GM23338 (cell line): Measurements from ENCODE around the gene RYR2. TPM values are rescaled to one million over a fixed set of nuclear protein-coding genes. Genes with fewer than 3 reads are reported as not detected.

Source experiments
- ATAC-seq: fragments of 200-7000 bp; cut with Tn5 transposase; 3 replicates; pipeline ENCODE4 v1.9.1; 2020
- DNase-seq: peaks from one replicate; pipeline ENCODE4 v3.0.0-alpha.2; 2015; ENCODE audit warnings: low spot score
- H2AFZ ChIP-seq: fragments of 200-600 bp; sonication (generic); 2 replicates; pipeline ENCODE4 v1.8.0; 2016; ENCODE audit warnings: antibody characterized with exemption, mild to moderate bottlenecking, moderate library complexity
- H3F3A ChIP-seq: fragments of 200-600 bp; sonication (generic); replicated peaks from 2 replicates; pipeline ENCODE4 v1.8.0; 2017; ENCODE audit warnings: antibody characterized with exemption, mixed run types, low read depth
- H3K27ac ChIP-seq: fragments of 200-600 bp; sonication (generic); 2 replicates; pipeline ENCODE4 v1.6.1; 2016; ENCODE audit warnings: low read depth
- H3K27me3 ChIP-seq: fragments of 200-600 bp; sonication (generic); 2 replicates; pipeline ENCODE4 v1.8.0; 2016; ENCODE audit warnings: mild to moderate bottlenecking, mixed run types, moderate library complexity; ENCODE audit not compliant: insufficient read depth
- H3K36me3 ChIP-seq: fragments of 200-600 bp; sonication (generic); 2 replicates; pipeline ENCODE4 v1.8.0; 2016; ENCODE audit warnings: mild to moderate bottlenecking; ENCODE audit not compliant: insufficient read depth
- H3K4me1 ChIP-seq: fragments of 200-600 bp; sonication (generic); 2 replicates; pipeline ENCODE4 v1.8.0; 2016; ENCODE audit warnings: mild to moderate bottlenecking, moderate library complexity; ENCODE audit not compliant: insufficient read depth
- H3K4me2 ChIP-seq: fragments of 200-600 bp; sonication (generic); 2 replicates; pipeline ENCODE4 v1.7.1; 2017; ENCODE audit warnings: mixed run types
- H3K4me3 ChIP-seq: fragments of 200-600 bp; sonication (generic); 2 replicates; pipeline ENCODE4 v1.6.1; 2016; ENCODE audit warnings: mixed run types
- H3K79me2 ChIP-seq: fragments of 200-600 bp; sonication (generic); replicated peaks from 2 replicates; pipeline ENCODE4 v1.8.0; 2017; ENCODE audit warnings: mild to moderate bottlenecking; ENCODE audit not compliant: insufficient read depth
- H3K9me2 ChIP-seq: fragments of 200-600 bp; sonication (generic); 2 replicates; pipeline ENCODE4 v1.8.0; 2017; ENCODE audit not compliant: insufficient read depth
- H4K20me1 ChIP-seq: fragments of 200-600 bp; sonication (generic); replicated peaks from 2 replicates; pipeline ENCODE4 v1.8.0; 2017; ENCODE audit warnings: mild to moderate bottlenecking; ENCODE audit not compliant: insufficient read depth
- H3K27ac Mint-ChIP-seq: 2 replicates; pipeline ENCODE4 v1.8.0; 2020; ENCODE audit warnings: inconsistent platforms, mild to moderate bottlenecking, moderate library complexity, mixed read lengths
- H3K27me3 Mint-ChIP-seq: 3 replicates; pipeline ENCODE4 v1.8.0; 2022; ENCODE audit warnings: low read depth, mild to moderate bottlenecking, moderate library complexity, mixed read lengths, inconsistent platforms; ENCODE audit not compliant: insufficient read depth, poor library complexity
- H3K36me3 Mint-ChIP-seq: 3 replicates; pipeline ENCODE4 v1.8.0; 2021; ENCODE audit warnings: low read depth, mild to moderate bottlenecking, inconsistent platforms, moderate library complexity, mixed read lengths
- H3K4me1 Mint-ChIP-seq: 3 replicates; pipeline ENCODE4 v1.8.0; 2020; ENCODE audit warnings: mild to moderate bottlenecking, inconsistent platforms, mixed read lengths
- H3K4me3 Mint-ChIP-seq: 3 replicates; pipeline ENCODE4 v1.8.0; 2021; ENCODE audit warnings: moderate library complexity, mild to moderate bottlenecking, inconsistent platforms, mixed read lengths
- H3K9me3 Mint-ChIP-seq: 3 replicates; pipeline ENCODE4 v1.8.0; 2020; ENCODE audit warnings: moderate library complexity, mild to moderate bottlenecking, inconsistent platforms, mixed read lengths
- EZH2 ChIP-seq: fragments of 200-600 bp; sonication (generic); IDR thresholded peaks from one replicate; pipeline ENCODE4 v1.8.0; 2017; ENCODE audit warnings: antibody characterized with exemption, mild to moderate bottlenecking, low read depth; ENCODE audit not compliant: unreplicated experiment
- JUNB ChIP-seq: IDR thresholded peaks from one replicate; pipeline ENCODE4 v1.6.1; 2016; ENCODE audit warnings: antibody characterized with exemption; ENCODE audit not compliant: unreplicated experiment
- NANOG ChIP-seq: IDR thresholded peaks from 2 replicates; pipeline ENCODE4 v1.6.1; 2016; ENCODE audit warnings: antibody characterized with exemption, borderline replicate concordance
- POLR2AphosphoS5 ChIP-seq: IDR thresholded peaks from 2 replicates; pipeline ENCODE4 v1.6.1; 2016; ENCODE audit warnings: antibody characterized with exemption, low read depth
- STAT1 ChIP-seq: IDR thresholded peaks from one replicate; pipeline ENCODE4 v1.6.1; 2016; ENCODE audit warnings: antibody characterized with exemption; ENCODE audit not compliant: unreplicated experiment
- ZNF331 ChIP-seq: fragments of 250-450 bp; sonication (Bioruptor Pico); IDR thresholded peaks from 2 replicates; pipeline ENCODE4 v1.5.0; 2020; ENCODE audit warnings: low read depth, mild to moderate bottlenecking, moderate library complexity
- polyA plus RNA-seq: library from polyadenylated mRNA; unstranded; fragments of >200 nt; fragmentation: Nextera tagmentation; extraction: Ambion mirVana; gene quantifications from 2 replicates; pipeline ENCODE4 v1.2.1, GENCODE V29; 2016
- total RNA-seq: library from RNA; depleted of rRNA; stranded (reverse); fragments of >200 nt; shearing (Covaris generic); gene quantifications from 2 replicates; pipeline ENCODE4 v1.2.3, GENCODE V29; 2014
- TF ChIP-seq, protein P1 (sequence below): fragments of 250-450 bp; sonication (Bioruptor Pico); IDR thresholded peaks from 2 replicates; pipeline ENCODE4 v1.5.0; 2020; ENCODE audit warnings: mild to moderate bottlenecking, moderate library complexity
- TF ChIP-seq, protein P2 (sequence below): IDR thresholded peaks from one replicate; pipeline ENCODE4 v1.6.1; 2018; ENCODE audit warnings: antibody characterized with exemption; ENCODE audit not compliant: unreplicated experiment

RYR2 gene
- total and polyA plus RNA-seq, 2 experiments from 2014 or later = 8.9 to 10.0 TPM

DNA sequence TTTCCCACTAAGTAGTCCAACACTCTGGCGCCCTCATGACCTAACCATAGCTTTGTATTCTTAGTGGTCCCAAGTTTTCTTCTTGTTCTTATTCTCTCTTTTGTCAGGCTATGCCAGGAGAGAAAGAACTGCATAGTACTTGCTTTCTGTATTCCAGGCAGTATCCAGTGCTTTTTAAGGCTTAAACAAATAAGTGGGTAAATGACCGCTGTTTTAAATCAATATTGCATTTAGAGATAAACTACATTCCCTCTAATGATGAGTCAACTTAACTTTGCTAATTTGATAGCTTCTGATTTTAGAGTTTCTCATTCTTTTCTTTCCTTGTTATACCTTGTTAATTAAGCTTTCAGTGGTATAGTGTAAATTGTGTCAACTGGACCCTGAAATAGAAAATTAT lies 709.1 kb downstream of the RYR2 start:
- H3K4me1 ChIP-seq = 0 out of 2 replicates have a peak, but pooled peaks cover 8% of the 10 kb centered on the region
- H3F3A ChIP-seq = no peaks in the 10 kb centered on the region
- H3K27ac ChIP-seq = no peak overlapping the region
- no peaks in the 10 kb centered on the region for H3K27me3 Mint-ChIP-seq
- DNase-seq (no peak), ATAC-seq (no peak)
- H3K79me2 ChIP-seq = no peaks in the 10 kb centered on the region
- no peak overlapping the region for H3K27ac Mint-ChIP-seq
- H4K20me1 ChIP-seq = no peaks in the 10 kb centered on the region
- no peaks in the 10 kb centered on the region for H3K9me3 Mint-ChIP-seq
- no peaks in the 10 kb centered on the region for H3K36me3 ChIP-seq
- H3K9me2 ChIP-seq = no peaks in the 10 kb centered on the region
- no peaks in the 10 kb centered on the region for H3K36me3 Mint-ChIP-seq
- peaks cover 17% of the 10 kb centered on the region for H3K4me1 Mint-ChIP-seq
- TF ChIP-seq ZNF331 (no peak), STAT1 (no peak), NANOG (no peak), POLR2AphosphoS5 (no peak)
- TF ChIP-seq, protein P1, sequence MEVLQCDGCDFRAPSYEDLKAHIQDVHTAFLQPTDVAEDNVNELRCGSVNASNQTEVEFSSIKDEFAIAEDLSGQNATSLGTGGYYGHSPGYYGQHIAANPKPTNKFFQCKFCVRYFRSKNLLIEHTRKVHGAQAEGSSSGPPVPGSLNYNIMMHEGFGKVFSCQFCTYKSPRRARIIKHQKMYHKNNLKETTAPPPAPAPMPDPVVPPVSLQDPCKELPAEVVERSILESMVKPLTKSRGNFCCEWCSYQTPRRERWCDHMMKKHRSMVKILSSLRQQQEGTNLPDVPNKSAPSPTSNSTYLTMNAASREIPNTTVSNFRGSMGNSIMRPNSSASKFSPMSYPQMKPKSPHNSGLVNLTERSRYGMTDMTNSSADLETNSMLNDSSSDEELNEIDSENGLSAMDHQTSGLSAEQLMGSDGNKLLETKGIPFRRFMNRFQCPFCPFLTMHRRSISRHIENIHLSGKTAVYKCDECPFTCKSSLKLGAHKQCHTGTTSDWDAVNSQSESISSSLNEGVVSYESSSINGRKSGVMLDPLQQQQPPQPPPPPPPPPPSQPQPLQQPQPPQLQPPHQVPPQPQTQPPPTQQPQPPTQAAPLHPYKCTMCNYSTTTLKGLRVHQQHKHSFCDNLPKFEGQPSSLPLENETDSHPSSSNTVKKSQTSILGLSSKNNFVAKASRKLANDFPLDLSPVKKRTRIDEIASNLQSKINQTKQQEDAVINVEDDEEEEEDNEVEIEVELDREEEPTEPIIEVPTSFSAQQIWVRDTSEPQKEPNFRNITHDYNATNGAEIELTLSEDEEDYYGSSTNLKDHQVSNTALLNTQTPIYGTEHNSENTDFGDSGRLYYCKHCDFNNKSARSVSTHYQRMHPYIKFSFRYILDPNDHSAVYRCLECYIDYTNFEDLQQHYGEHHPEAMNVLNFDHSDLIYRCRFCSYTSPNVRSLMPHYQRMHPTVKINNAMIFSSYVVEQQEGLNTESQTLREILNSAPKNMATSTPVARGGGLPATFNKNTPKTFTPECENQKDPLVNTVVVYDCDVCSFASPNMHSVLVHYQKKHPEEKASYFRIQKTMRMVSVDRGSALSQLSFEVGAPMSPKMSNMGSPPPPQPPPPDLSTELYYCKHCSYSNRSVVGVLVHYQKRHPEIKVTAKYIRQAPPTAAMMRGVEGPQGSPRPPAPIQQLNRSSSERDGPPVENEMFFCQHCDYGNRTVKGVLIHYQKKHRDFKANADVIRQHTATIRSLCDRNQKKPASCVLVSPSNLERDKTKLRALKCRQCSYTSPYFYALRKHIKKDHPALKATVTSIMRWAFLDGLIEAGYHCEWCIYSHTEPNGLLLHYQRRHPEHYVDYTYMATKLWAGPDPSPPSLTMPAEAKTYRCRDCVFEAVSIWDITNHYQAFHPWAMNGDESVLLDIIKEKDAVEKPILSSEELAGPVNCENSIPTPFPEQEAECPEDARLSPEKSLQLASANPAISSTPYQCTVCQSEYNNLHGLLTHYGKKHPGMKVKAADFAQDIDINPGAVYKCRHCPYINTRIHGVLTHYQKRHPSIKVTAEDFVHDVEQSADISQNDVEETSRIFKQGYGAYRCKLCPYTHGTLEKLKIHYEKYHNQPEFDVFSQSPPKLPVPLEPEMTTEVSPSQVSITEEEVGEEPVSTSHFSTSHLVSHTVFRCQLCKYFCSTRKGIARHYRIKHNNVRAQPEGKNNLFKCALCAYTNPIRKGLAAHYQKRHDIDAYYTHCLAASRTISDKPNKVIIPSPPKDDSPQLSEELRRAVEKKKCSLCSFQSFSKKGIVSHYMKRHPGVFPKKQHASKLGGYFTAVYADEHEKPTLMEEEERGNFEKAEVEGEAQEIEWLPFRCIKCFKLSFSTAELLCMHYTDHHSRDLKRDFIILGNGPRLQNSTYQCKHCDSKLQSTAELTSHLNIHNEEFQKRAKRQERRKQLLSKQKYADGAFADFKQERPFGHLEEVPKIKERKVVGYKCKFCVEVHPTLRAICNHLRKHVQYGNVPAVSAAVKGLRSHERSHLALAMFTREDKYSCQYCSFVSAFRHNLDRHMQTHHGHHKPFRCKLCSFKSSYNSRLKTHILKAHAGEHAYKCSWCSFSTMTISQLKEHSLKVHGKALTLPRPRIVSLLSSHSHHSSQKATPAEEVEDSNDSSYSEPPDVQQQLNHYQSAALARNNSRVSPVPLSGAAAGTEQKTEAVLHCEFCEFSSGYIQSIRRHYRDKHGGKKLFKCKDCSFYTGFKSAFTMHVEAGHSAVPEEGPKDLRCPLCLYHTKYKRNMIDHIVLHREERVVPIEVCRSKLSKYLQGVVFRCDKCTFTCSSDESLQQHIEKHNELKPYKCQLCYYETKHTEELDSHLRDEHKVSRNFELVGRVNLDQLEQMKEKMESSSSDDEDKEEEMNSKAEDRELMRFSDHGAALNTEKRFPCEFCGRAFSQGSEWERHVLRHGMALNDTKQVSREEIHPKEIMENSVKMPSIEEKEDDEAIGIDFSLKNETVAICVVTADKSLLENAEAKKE = no peak
- H2AFZ ChIP-seq = no peak overlapping the region
- no peaks in the 10 kb centered on the region for H3K27me3 ChIP-seq
- no peak overlapping the region for H3K4me2 ChIP-seq
- no peak overlapping the region for H3K4me3 ChIP-seq
- no peak overlapping the region for H3K4me3 Mint-ChIP-seq

DNA sequence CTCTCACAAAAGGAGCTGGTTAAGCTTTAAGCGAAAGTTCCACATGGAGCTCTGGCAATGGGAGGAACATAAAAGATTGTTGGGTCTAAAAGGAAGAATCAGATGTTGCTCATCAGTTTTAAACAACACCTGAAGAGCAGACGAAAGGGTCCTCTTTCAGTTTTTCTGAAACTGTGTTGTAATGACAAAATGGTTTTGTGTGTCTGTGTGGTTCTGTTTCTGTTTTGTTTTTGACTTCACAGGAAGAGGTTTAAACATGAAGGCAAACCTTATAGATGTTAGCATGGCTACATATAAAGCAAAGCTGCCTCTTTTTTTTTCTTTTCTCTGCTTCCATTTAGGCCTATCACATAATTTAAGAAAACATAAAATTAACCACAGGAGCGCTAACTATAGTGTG lies 712.6 kb downstream of the RYR2 start:
- H3F3A ChIP-seq = no peaks in the 10 kb centered on the region
- no peaks in the 10 kb centered on the region for H3K27me3 ChIP-seq
- 0 out of 2 replicates have a peak, but pooled peaks cover 8% of the 10 kb centered on the region for H3K4me1 ChIP-seq
- no peaks in the 10 kb centered on the region for H3K79me2 ChIP-seq
- no peak overlapping the region for H3K4me2 ChIP-seq
- H2AFZ ChIP-seq = no peak overlapping the region
- no peaks in the 10 kb centered on the region for H3K9me2 ChIP-seq
- DNase-seq = no peak
- Mint-ChIP-seq H3K9me3 (no peaks in the 10 kb centered on the region), H3K4me3 (no peak overlapping the region), H3K27ac (no peak overlapping the region), H3K4me1 (peaks cover 9% of the 10 kb centered on the region), H3K36me3 (no peaks in the 10 kb centered on the region), H3K27me3 (no peaks in the 10 kb centered on the region)
- no peak overlapping the region for H3K4me3 ChIP-seq
- H3K36me3 ChIP-seq = no peaks in the 10 kb centered on the region
- ATAC-seq = no peak
- H4K20me1 ChIP-seq = no peaks in the 10 kb centered on the region
- H3K27ac ChIP-seq = no peak overlapping the region
- TF ChIP-seq, protein P2, sequence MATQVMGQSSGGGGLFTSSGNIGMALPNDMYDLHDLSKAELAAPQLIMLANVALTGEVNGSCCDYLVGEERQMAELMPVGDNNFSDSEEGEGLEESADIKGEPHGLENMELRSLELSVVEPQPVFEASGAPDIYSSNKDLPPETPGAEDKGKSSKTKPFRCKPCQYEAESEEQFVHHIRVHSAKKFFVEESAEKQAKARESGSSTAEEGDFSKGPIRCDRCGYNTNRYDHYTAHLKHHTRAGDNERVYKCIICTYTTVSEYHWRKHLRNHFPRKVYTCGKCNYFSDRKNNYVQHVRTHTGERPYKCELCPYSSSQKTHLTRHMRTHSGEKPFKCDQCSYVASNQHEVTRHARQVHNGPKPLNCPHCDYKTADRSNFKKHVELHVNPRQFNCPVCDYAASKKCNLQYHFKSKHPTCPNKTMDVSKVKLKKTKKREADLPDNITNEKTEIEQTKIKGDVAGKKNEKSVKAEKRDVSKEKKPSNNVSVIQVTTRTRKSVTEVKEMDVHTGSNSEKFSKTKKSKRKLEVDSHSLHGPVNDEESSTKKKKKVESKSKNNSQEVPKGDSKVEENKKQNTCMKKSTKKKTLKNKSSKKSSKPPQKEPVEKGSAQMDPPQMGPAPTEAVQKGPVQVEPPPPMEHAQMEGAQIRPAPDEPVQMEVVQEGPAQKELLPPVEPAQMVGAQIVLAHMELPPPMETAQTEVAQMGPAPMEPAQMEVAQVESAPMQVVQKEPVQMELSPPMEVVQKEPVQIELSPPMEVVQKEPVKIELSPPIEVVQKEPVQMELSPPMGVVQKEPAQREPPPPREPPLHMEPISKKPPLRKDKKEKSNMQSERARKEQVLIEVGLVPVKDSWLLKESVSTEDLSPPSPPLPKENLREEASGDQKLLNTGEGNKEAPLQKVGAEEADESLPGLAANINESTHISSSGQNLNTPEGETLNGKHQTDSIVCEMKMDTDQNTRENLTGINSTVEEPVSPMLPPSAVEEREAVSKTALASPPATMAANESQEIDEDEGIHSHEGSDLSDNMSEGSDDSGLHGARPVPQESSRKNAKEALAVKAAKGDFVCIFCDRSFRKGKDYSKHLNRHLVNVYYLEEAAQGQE = no peak
- TF ChIP-seq NANOG (no peak), ZNF331 (no peak), POLR2AphosphoS5 (no peak), JUNB (no peak), EZH2 (no peak)
